ENCODE results near the gene PDSS2.

Gene PDSS2

GRCh38 chr6:107401573-107401972 lies 57.8 kb downstream of the PDSS2 start:
- peaks cover 64% of the 10 kb centered on the region for H3K9me3 Mint-ChIP-seq
- peaks cover 4% of the 10 kb centered on the region for H3K4me1 Mint-ChIP-seq
- DNase-seq: no peak

DNA sequence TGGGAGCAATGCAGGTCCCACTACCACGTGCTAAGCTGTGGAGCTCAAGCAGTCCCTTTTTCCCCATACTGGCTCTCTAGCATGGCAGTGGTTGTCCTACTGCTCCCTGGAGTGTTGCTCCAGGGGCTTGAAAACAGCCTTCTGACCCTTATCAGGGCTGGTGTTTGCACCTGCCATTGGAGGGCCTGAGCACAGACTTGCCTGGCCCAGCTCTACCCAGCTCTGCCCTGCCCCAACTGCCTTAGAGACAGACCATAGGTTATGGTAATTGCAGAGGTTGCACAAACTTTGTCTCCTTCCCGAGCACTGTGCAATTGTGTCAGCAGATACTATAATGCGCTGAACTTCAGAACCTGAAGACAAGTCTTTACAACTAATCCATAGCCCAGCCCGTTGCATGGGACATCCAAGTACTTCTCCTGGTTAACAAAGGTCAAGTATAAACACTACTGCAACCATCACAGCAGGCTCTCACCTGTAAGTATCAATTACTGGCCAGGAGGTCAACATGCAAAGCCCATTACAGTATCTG lies 58.7 kb downstream of the PDSS2 start:
- H3K27ac Mint-ChIP-seq: no peak overlapping the region
- H3K9me3 Mint-ChIP-seq: peaks cover 66% of the 10 kb centered on the region
- H3K4me1 Mint-ChIP-seq: peaks cover 4% of the 10 kb centered on the region
- H3K27me3 Mint-ChIP-seq (ENCODE audit: low read depth, poor library complexity): no peaks in the 10 kb centered on the region
- H3K4me3 Mint-ChIP-seq: no peak overlapping the region
- no peak for TF ChIP-seq CTCF (IDR thresholded peaks at IDR 0.05)
- DNase-seq: no peak
- peaks cover 73% of the 10 kb centered on the region for H3K36me3 Mint-ChIP-seq (ENCODE audit: low read depth)

More at GRCh38 chr6:107401573-107401972, 57.8 kb downstream of the PDSS2 start:
- H3K36me3 Mint-ChIP-seq (ENCODE audit: low read depth): peaks cover 71% of the 10 kb centered on the region
- no peak overlapping the region for H3K27ac Mint-ChIP-seq
- no peak overlapping the region for H3K4me3 Mint-ChIP-seq
- no peaks in the 10 kb centered on the region for H3K27me3 Mint-ChIP-seq (ENCODE audit: low read depth, poor library complexity)
- TF ChIP-seq CTCF (IDR thresholded peaks at IDR 0.05): no peak

DNA sequence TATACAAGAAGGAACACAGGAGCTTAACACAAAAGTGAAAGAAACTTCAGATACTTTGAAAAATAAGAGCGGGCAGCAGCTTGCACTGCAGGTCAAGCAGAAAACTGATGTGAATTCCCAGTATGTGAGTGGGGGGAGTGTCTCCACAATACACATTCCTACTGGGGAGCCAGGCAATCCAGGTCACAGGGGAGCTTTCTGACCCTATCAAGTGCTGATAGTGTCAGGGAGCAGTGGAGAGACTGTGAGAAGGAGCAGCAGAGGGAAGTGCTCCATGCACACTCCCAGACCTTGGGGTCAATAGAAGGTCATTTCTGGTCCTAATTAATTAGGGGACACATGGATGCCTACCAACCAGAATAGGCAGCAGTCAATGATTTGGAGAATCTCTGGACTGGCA lies 59.4 kb downstream of the PDSS2 start:
- H3K4me1 Mint-ChIP-seq: peaks cover 4% of the 10 kb centered on the region
- H3K27ac Mint-ChIP-seq: no peak overlapping the region
- H3K4me3 Mint-ChIP-seq: no peak overlapping the region
- no peaks in the 10 kb centered on the region for H3K27me3 Mint-ChIP-seq (ENCODE audit: low read depth, poor library complexity)
- peaks cover 75% of the 10 kb centered on the region for H3K36me3 Mint-ChIP-seq (ENCODE audit: low read depth)
- TF ChIP-seq CTCF (IDR thresholded peaks at IDR 0.05): no peak
- no peak for DNase-seq
- H3K9me3 Mint-ChIP-seq: peaks cover 68% of the 10 kb centered on the region

GRCh38 chr6:107398001-107398400 lies 61.4 kb downstream of the PDSS2 start:
- no peak for DNase-seq
- Mint-ChIP-seq H3K27ac (no peak overlapping the region), H3K4me3 (no peak overlapping the region), H3K4me1 (peaks cover 4% of the 10 kb centered on the region), H3K36me3 (ENCODE audit: low read depth) (peaks cover 71% of the 10 kb centered on the region), H3K9me3 (peaks cover 66% of the 10 kb centered on the region), H3K27me3 (ENCODE audit: low read depth, poor library complexity) (no peaks in the 10 kb centered on the region)
- TF ChIP-seq CTCF (IDR thresholded peaks at IDR 0.05): no peak

- no peak for TF ChIP-seq CTCF (IDR thresholded peaks at IDR 0.05)
- H3K27ac Mint-ChIP-seq: no peak overlapping the region
- H3K4me3 Mint-ChIP-seq: no peak overlapping the region
- no peaks in the 10 kb centered on the region for H3K27me3 Mint-ChIP-seq (ENCODE audit: low read depth, poor library complexity)
- peaks cover 54% of the 10 kb centered on the region for H3K9me3 Mint-ChIP-seq
- H3K4me1 Mint-ChIP-seq: peaks cover 4% of the 10 kb centered on the region
- DNase-seq: no peak
- peaks cover 61% of the 10 kb centered on the region for H3K36me3 Mint-ChIP-seq (ENCODE audit: low read depth)
Observed at GRCh38 chr6:107396211-107396610, 63.2 kb downstream of the PDSS2 start.

DNA sequence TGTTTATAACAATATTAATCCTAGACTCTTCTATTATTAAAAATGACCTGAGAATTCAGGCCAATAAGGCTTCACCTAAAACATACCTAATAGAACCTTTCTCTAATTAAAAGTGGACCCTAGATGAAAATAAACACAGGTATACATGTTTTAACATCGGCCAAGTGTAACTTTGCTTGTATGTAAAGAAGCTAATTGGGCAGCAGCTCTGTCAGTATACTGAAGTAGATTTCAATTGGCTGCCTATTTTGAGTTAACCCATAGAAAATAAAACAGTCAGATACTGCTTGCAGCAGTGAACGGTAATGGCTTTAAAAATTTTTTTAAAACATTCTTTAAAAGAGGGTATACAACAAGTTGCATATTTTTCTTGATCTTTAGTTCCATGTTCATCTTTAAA lies 67.3 kb downstream of the PDSS2 start:
- no peak for TF ChIP-seq CTCF (IDR thresholded peaks at IDR 0.05)
- H3K36me3 Mint-ChIP-seq (ENCODE audit: low read depth): peaks cover 54% of the 10 kb centered on the region
- no peaks in the 10 kb centered on the region for H3K4me1 Mint-ChIP-seq
- no peaks in the 10 kb centered on the region for H3K27me3 Mint-ChIP-seq (ENCODE audit: low read depth, poor library complexity)
- peaks cover 43% of the 10 kb centered on the region for H3K9me3 Mint-ChIP-seq
- DNase-seq: no peak
- no peak overlapping the region for H3K4me3 Mint-ChIP-seq
- H3K27ac Mint-ChIP-seq: no peak overlapping the region
